Measurements from ENCODE around the gene BTBD17. TPM values are rescaled to one million over a fixed set of nuclear protein-coding genes. Genes with fewer than 3 reads are reported as not detected.

The BTBD17 gene
- total RNA-seq, 4 donors from 2014 or later, result not detected

- Histone ChIP-seq H3K9me3 (no peaks in the 10 kb centered on the region), H3K27ac (peak overlapping the region; percentile 30 to 77 (median 69)), H3K36me3 (no peaks in the 10 kb centered on the region), H3K4me1 (peaks cover 15 to 30% (median 16%) of the 10 kb centered on the region in 3 donors), H3K27me3 (peaks cover 0 to 32% (median 0%) of the 10 kb centered on the region in 4 donors), H3K4me3 (peak overlapping the region in 2 of 4 donors; percentile 8 to 48)
- TF ChIP-seq CTCF (IDR thresholded peaks at IDR 0.05) (peak in 5 of 6 experiments; percentile 20 to 55 (median 32)), POLR2A (IDR thresholded peaks at IDR 0.05) (no peak)
- 14 to 18% methylated on average over 9 of the region's 17 CpGs for WGBS, 2 donors
- DNase-seq, result no peak
- intact Hi-C loops (cut with DNase I), result no loop called here
Observed at GRCh38 chr17:74380086-74380958, 18.7 kb upstream of the BTBD17 start.

- Histone ChIP-seq H3K4me3 (peak overlapping the region in 2 of 4 donors; percentile 8 to 48), H3K4me1 (peaks cover 15 to 30% (median 16%) of the 10 kb centered on the region in 3 donors), H3K36me3 (no peaks in the 10 kb centered on the region), H3K9me3 (no peaks in the 10 kb centered on the region), H3K27me3 (peaks cover 0 to 39% (median 0%) of the 10 kb centered on the region in 4 donors), H3K27ac (peak overlapping the region in 3 of 4 donors; percentile 68 to 77 (median 70))
- 0 to 6% methylated on average over 5 to 15 of the region's 20 CpGs for WGBS, 2 donors
- intact Hi-C loops (cut with DNase I), result loop anchor here (2.0 to 10.0 kb wide), 2 partner anchors 77 to 115 kb away; no protein-coding TSS in a partner anchor
- peak; percentile 90 to 98 (median 96) for TF ChIP-seq CTCF (IDR thresholded peaks at IDR 0.05)
- TF ChIP-seq POLR2A (IDR thresholded peaks at IDR 0.05), result no peak
- DNase-seq, result peak; percentile 44
Observed at GRCh38 chr17:74379495-74380085, 17.9 kb upstream of the BTBD17 start.

GRCh38 chr17:74374858-74375257 lies 13.2 kb upstream of the BTBD17 start:
- intact Hi-C loops (cut with DNase I), result loop anchor here (10.0 kb wide), 1 partner anchor 120 kb away; no protein-coding TSS in a partner anchor
- H3K27me3 ChIP-seq, result peaks cover 0 to 74% (median 0%) of the 10 kb centered on the region in 4 donors
- no peak overlapping the region for H3K27ac ChIP-seq
- H3K36me3 ChIP-seq, result no peaks in the 10 kb centered on the region
- no peak overlapping the region for H3K4me3 ChIP-seq
- TF ChIP-seq CTCF (IDR thresholded peaks at IDR 0.05), result no peak
- TF ChIP-seq POLR2A (IDR thresholded peaks at IDR 0.05), result no peak
- H3K4me1 ChIP-seq, result peaks cover 5 to 12% (median 7%) of the 10 kb centered on the region in 3 donors
- DNase-seq, result no peak
- H3K9me3 ChIP-seq, result no peaks in the 10 kb centered on the region
- WGBS, 2 donors, result 73 to 92% methylated on average over 2 to 3 of the region's 3 CpGs

- intact Hi-C loops (cut with DNase I), result loop anchor here (10.0 kb wide), 1 partner anchor 121 kb away; no protein-coding TSS in a partner anchor
- H3K4me3 ChIP-seq, result no peak overlapping the region
- TF ChIP-seq CTCF (IDR thresholded peaks at IDR 0.05), result no peak
- no peak for TF ChIP-seq POLR2A (IDR thresholded peaks at IDR 0.05)
- H3K9me3 ChIP-seq, result no peaks in the 10 kb centered on the region
- H3K27ac ChIP-seq, result no peak overlapping the region
- H3K27me3 ChIP-seq, result peaks cover 0 to 82% (median 0%) of the 10 kb centered on the region in 4 donors
- no peak for DNase-seq
- WGBS, 2 donors, result 72 to 76% methylated on average over 7 to 8 of the region's 15 CpGs
- no peaks in the 10 kb centered on the region for H3K36me3 ChIP-seq
- H3K4me1 ChIP-seq, result peaks cover 0 to 8% (median 0%) of the 10 kb centered on the region in 3 donors
Observed at GRCh38 chr17:74373838-74374606, 12.4 kb upstream of the BTBD17 start.

Measured in esophagus squamous epithelium (tissue), 5 donors.